K562 (cell line): ENCODE measurements around the gene AP1AR. TPM values are rescaled to one million over a fixed set of nuclear protein-coding genes. Genes with fewer than 3 reads are reported as not detected.

Source experiments
- ATAC-seq: fragments of 200-7000 bp; cut with Tn5 transposase; 3 replicates; pipeline ENCODE4 v1.9.1; 2020; ENCODE audit warnings: moderate library complexity
- BruUV-seq: library from RNA; stranded (reverse); fragments of 400-500 nt; replicated peaks from 2 replicates; lab custom pipeline; 2021; lab: Mats Ljungman, UMichigan
- CTCF ChIA-PET: fragments of 300-600 bp; formaldehyde crosslinking; extraction: SDS; loops from one replicate; lab custom pipeline; 2021; ENCODE audit warnings: low intra/inter-chr PET ratio; lab: Yijun Ruan, JAX
- POLR2A ChIA-PET: fragments of 300-600, 350-650 bp; sonication (Branson Sonifier 250); formaldehyde crosslinking; extraction: SDS; loops from one replicate; lab custom pipeline; 2021; ENCODE audit warnings: antibody characterized with exemption, inconsistent platforms; lab: Yijun Ruan, JAX
- DNase-seq, 4 experiments: peaks; one replicate each; pipeline versions ENCODE4 v3.0.0 to v3.0.0-alpha.2; 2011 to 2018; ENCODE audit warnings: low spot score in 3 of 4, mixed read lengths in 3 of 4; ENCODE audit errors: extremely low read depth in 1 of 4
- FAIRE-seq: peaks from 2 replicates; lab custom pipeline; 2011; peaks lifted over from hg19 to GRCh38; lab: Jason Lieb, UNC
- H2AFZ ChIP-seq: 2 replicates; pipeline ENCODE4 v1.6.0; 2011; ENCODE audit warnings: low read depth, low read length, control low read depth, inconsistent platforms
- H3K27ac ChIP-seq: fragments of 200-600 bp; 3 replicates; pipeline ENCODE4 v1.8.0; 2011; ENCODE audit warnings: low read depth, mild to moderate bottlenecking, control low read depth, inconsistent platforms, low read length, moderate library complexity, mixed read lengths; ENCODE audit errors: extremely low read depth
- H3K27me3 ChIP-seq, 2 experiments: fragments of 300-600 bp in 1 of 2; 2 replicates in 1 of 2; 3 replicates in 1 of 2; pipeline versions ENCODE4 v1.6.0 to v1.8.0; 2011; ENCODE audit warnings: inconsistent platforms in 2 of 2, low read length in 2 of 2, mild to moderate bottlenecking in 1 of 2, mixed read lengths in 1 of 2, moderate library complexity in 1 of 2; ENCODE audit not compliant: control insufficient read depth in 2 of 2, insufficient read depth in 2 of 2
- H3K36me3 ChIP-seq: fragments of 300-600 bp; 3 replicates; pipeline ENCODE4 v1.8.0; 2011; ENCODE audit warnings: mild to moderate bottlenecking, low read length, inconsistent platforms; ENCODE audit not compliant: control insufficient read depth, insufficient read depth
- H3K4me1 ChIP-seq, 2 experiments: fragments of 200-600 bp in 1 of 2; replicated peaks in 1 of 2; 2 replicates in 1 of 2; 3 replicates in 1 of 2; pipeline versions ENCODE4 v1.5.1 to v1.8.0; 2011; ENCODE audit warnings: inconsistent platforms in 2 of 2, low read length in 2 of 2, mild to moderate bottlenecking in 1 of 2, mixed read lengths in 1 of 2, moderate library complexity in 1 of 2; ENCODE audit not compliant: control insufficient read depth in 2 of 2, insufficient read depth in 2 of 2
- H3K4me2 ChIP-seq: 2 replicates; pipeline ENCODE4 v1.6.1; 2011; ENCODE audit warnings: low read length, control low read depth, inconsistent platforms, mixed read lengths; ENCODE audit not compliant: insufficient read depth
- H3K4me3 ChIP-seq: fragments of 200-600 bp; sonication (generic), shearing (Covaris generic); 2 replicates; pipeline ENCODE4 v1.5.1; 2016; ENCODE audit warnings: control low read depth, inconsistent platforms
- H3K79me2 ChIP-seq: fragments of 200-600 bp; 3 replicates; pipeline ENCODE4 v1.8.0; 2011; ENCODE audit warnings: low read length, inconsistent platforms; ENCODE audit not compliant: control insufficient read depth, insufficient read depth
- H3K9ac ChIP-seq, 2 experiments: 2 replicates each; pipeline versions ENCODE4 v1.6.0 to v1.6.1; 2011; ENCODE audit warnings: low read depth in 2 of 2, low read length in 2 of 2, control low read depth in 1 of 2, inconsistent platforms in 1 of 2, mild to moderate bottlenecking in 1 of 2, mixed read lengths in 1 of 2; ENCODE audit not compliant: insufficient read depth in 1 of 2
- H3K9me1 ChIP-seq: one replicate; pipeline ENCODE4 v1.6.0; 2011; ENCODE audit warnings: inconsistent platforms, mild to moderate bottlenecking, low read length, moderate library complexity; ENCODE audit not compliant: control insufficient read depth, insufficient read depth
- H3K9me3 ChIP-seq: replicated peaks from 2 replicates; pipeline ENCODE4 v1.5.1; 2011; ENCODE audit warnings: low read depth, low read length, inconsistent platforms; ENCODE audit not compliant: control insufficient read depth, insufficient read depth
- H4K20me1 ChIP-seq: replicated peaks from 2 replicates; pipeline ENCODE4 v1.6.1; 2011; ENCODE audit warnings: low read length, inconsistent platforms, mixed read lengths; ENCODE audit not compliant: control insufficient read depth, insufficient read depth
- CXXC5 ChIP-seq: fragments of 250-450 bp; sonication (Bioruptor Pico); IDR thresholded peaks from 2 replicates; pipeline ENCODE4 v1.8.0; 2022; ENCODE audit warnings: inconsistent platforms, mild to moderate bottlenecking, moderate library complexity
- EHMT2 ChIP-seq: fragments of 450-650 bp; IDR thresholded peaks from 2 replicates; pipeline ENCODE4 v1.6.1; 2018; ENCODE audit warnings: antibody characterized with exemption
- KAT2B ChIP-seq: IDR thresholded peaks from one replicate; pipeline ENCODE4 v1.6.1; 2012; ENCODE audit warnings: low read depth, mild to moderate bottlenecking, control low read depth, inconsistent platforms, low read length, moderate library complexity
- MYNN ChIP-seq, 2 experiments: sonication (generic); formaldehyde crosslinking in 1 of 2; IDR thresholded peaks; 2 replicates each; pipeline versions ENCODE4 v1.5.0 to v1.6.1; 2016 to 2020; ENCODE audit warnings: antibody characterized with exemption in 1 of 2, missing genetic modification reagents in 1 of 2
- NR2F6 ChIP-seq: fragments of 450-650 bp; formaldehyde crosslinking; IDR thresholded peaks from 2 replicates; pipeline ENCODE4 v1.4.0; 2020; ENCODE audit warnings: mild to moderate bottlenecking
- SPI1 ChIP-seq: IDR thresholded peaks from 2 replicates; pipeline ENCODE4 v1.6.1; 2011; ENCODE audit warnings: low read depth, low read length, control low read depth, borderline replicate concordance
- SRSF1 ChIP-seq: fragments of 200-400 bp; formaldehyde crosslinking; IDR thresholded peaks from 2 replicates; pipeline ENCODE4 v1.6.1; 2017; ENCODE audit warnings: mild to moderate bottlenecking, low read depth, low read length, moderate library complexity
- U2AF1 ChIP-seq: fragments of 200-400 bp; formaldehyde crosslinking; optimal IDR thresholded peaks from 2 replicates; pipeline ENCODE3; 2017; ENCODE audit warnings: mild to moderate bottlenecking, low read depth, low read length, moderate library complexity
- ZFPM2 ChIP-seq: fragments of 250-450 bp; sonication (Bioruptor Pico); IDR thresholded peaks from 2 replicates; pipeline ENCODE4 v1.5.1; 2022; ENCODE audit warnings: mild to moderate bottlenecking
- ZNF184 ChIP-seq: sonication (generic); formaldehyde crosslinking; IDR thresholded peaks from 2 replicates; pipeline ENCODE4 v1.5.0; 2020; ENCODE audit warnings: missing genetic modification reagents
- ZNF217 ChIP-seq: sonication (generic); formaldehyde crosslinking; IDR thresholded peaks from 2 replicates; pipeline ENCODE4 v1.8.0; 2022; ENCODE audit warnings: mild to moderate bottlenecking, missing genetic modification reagents
- ZNF263 ChIP-seq: sonication (generic); formaldehyde crosslinking; IDR thresholded peaks from 2 replicates; pipeline ENCODE4 v1.8.0; 2022; ENCODE audit warnings: mild to moderate bottlenecking, missing genetic modification reagents, borderline replicate concordance
- ZNF583 ChIP-seq: fragments of 250-450 bp; sonication (Bioruptor Pico); IDR thresholded peaks from 2 replicates; pipeline ENCODE4 v1.4.0; 2020
- ZNF696 ChIP-seq: fragments of 250-450 bp; sonication (Bioruptor Pico); conservative IDR thresholded peaks from 2 replicates; pipeline ENCODE4 v1.4.0; 2020; ENCODE audit warnings: mild to moderate bottlenecking, moderate library complexity
- ZNF766 ChIP-seq: fragments of 200-800 bp; sonication (Bioruptor generic); conservative IDR thresholded peaks from 2 replicates; pipeline ENCODE4 v1.6.1; 2016; ENCODE audit warnings: missing genetic modification characterization, missing compliant biosample characterization
- ZNF778 ChIP-seq: fragments of 450-650 bp; formaldehyde crosslinking; IDR thresholded peaks from 2 replicates; pipeline ENCODE4 v1.4.0; 2020; ENCODE audit warnings: mild to moderate bottlenecking, moderate library complexity
- WGBS: fragments of 100-300 bp; shearing (Covaris generic); methylation state at CpG from one replicate; pipeline ENCODE4 v1.1.6; 2016; ENCODE audit warnings: low coverage, mixed read lengths; ENCODE audit not compliant: insufficient coverage; ENCODE audit errors: missing lambda C conversion rate; 5-methylcytosine and 5-hydroxymethylcytosine counted together
- in situ Hi-C: fragments of 300-500 bp; cut with MboI; formaldehyde crosslinking; loops from 4 replicates; pipeline ENCODE4 v1.15.0; 2018; ENCODE audit warnings: inconsistent platforms, mixed read lengths
- intact Hi-C: fragments of 100-400 bp; cut with micrococcal nuclease; formaldehyde crosslinking; loops from 2 replicates; pipeline ENCODE4 v1.14.2; 2022
- polyA plus RNA-seq, 8 experiments: library from polyadenylated mRNA; depleted of rRNA in 4 of 8; stranded (reverse) in 5 of 8; unstranded in 3 of 8; fragments of >200 nt; fragmentation: Nextera tagmentation in 2 of 8; fragmentation: Illumina TruSeq in 1 of 8; extraction: Ambion mirVana in 2 of 8; extraction: Trizol in 1 of 8; gene quantifications; 2 replicates each; pipeline versions ENCODE4 v1.2.1 to v1.2.3, GENCODE V29; 2011 to 2014; ENCODE audit warnings: inconsistent platforms in 1 of 8, missing spikeins in 1 of 8
- total RNA-seq, 7 experiments: library from RNA; depleted of rRNA in 6 of 7; stranded (reverse); fragments of >200 nt in 6 of 7; fragmentation: Illumina TruSeq in 2 of 7; extraction: Trizol in 2 of 7; gene quantifications; 2 replicates each; pipeline versions ENCODE4 v1.2.1 to v1.2.3, GENCODE V29; 2011 to 2021; ENCODE audit warnings: low replicate concordance in 1 of 7
- TF ChIP-seq, protein P1 (sequence below): sonication (generic); formaldehyde crosslinking; IDR thresholded peaks from 2 replicates; pipeline ENCODE4 v1.8.0; 2023; ENCODE audit warnings: mild to moderate bottlenecking, missing genetic modification reagents
- TF ChIP-seq, protein P2 (sequence below): fragments of 450-650 bp; formaldehyde crosslinking; IDR thresholded peaks from 2 replicates; pipeline ENCODE4 v1.4.0; 2022; ENCODE audit warnings: missing genetic modification characterization

Gene AP1AR
- total and polyA plus RNA-seq, 9 of the 15 experiments (the other 6 are each of a cell fraction or from before 2014, with no cell fraction given): 2.6 to 20.7 (median 12.2) TPM

DNA sequence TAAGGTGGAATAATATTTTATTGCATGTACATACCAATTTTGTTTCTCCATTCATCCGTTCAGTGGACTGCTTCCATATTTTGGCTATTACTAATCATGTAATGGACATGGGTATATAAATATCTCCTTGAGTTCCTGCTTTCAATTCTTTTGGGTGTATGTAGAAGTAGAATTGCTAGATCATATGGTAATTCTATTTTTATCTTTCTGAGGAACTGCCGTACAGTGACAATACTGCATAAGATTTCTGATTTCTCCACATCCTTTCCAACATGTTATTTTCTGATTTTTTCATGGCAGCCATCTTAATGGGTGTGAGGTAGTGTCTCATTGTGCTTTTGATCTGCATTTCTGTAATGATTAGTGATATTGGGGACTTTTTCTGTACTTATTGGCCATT, 84.8 kb downstream of the AP1AR start (continued):
- TF ChIP-seq, protein P1, sequence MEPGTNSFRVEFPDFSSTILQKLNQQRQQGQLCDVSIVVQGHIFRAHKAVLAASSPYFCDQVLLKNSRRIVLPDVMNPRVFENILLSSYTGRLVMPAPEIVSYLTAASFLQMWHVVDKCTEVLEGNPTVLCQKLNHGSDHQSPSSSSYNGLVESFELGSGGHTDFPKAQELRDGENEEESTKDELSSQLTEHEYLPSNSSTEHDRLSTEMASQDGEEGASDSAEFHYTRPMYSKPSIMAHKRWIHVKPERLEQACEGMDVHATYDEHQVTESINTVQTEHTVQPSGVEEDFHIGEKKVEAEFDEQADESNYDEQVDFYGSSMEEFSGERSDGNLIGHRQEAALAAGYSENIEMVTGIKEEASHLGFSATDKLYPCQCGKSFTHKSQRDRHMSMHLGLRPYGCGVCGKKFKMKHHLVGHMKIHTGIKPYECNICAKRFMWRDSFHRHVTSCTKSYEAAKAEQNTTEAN (CRISPR knock-in tag): no peak
- TF ChIP-seq CXXC5 (no peak), ZNF217 (no peak), EHMT2 (no peak), NR2F6 (CRISPR knock-in tag) (no peak), KAT2B (no peak)
- TF ChIP-seq, all 486 proteins: peak for 0

DNA sequence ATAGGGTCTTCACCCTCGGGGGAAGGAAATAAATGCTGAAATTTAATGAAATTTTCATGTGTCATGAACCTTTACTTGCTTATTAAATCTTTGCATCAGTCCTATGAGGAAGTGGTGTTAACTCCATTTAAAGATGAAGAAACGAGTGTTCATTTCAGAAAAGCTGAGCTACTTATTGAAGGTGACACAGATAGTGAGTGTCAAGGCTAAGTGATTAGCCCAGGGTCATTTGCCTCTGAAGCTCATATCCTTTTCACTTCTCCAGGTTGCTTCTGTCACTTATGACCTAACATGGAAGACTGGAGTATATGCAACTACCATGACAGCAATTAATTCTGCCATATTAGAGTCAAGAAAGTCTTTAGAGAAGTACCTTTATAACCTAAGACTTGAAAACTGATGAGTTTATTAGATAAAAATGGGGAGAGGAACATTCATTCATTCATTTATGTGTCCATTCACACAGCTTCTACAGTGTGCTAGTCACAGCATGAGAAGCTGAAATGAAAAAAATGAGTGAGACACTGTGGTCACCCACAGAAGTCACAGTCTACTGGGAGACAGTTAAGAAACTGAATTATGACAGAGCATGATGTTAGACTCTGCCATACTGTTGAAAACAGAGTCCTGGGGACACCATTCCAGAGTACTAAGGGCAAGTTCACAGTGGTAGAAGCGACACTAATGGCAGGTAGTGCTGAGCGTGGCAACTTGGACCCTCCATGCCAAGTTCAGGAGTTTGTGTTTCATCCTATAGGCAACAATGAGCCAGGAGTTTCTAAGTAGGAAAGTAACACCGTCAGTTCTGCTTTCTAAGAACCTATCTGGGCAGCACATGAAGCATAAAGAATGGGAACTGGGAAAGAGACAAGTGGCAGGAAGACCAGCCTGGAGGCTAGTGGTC, 86.9 kb downstream of the AP1AR start:
- no peaks in the 10 kb centered on the region for H4K20me1 ChIP-seq
- H3K9me3 ChIP-seq: no peaks in the 10 kb centered on the region
- no TSS peak for BruUV-seq
- ChIA-PET CTCF (no interaction called here), POLR2A (no interaction called here)
- ATAC-seq (no peak), DNase-seq (no peak), FAIRE-seq (no peak)
- H3K27me3 ChIP-seq: no peaks in the 10 kb centered on the region; a peak in 1 of 5 replicates
- no peaks in the 10 kb centered on the region for H3K4me1 ChIP-seq
- intact Hi-C loops: no loop called here
- in situ Hi-C loops: no loop called here
- H2AFZ ChIP-seq: no peak overlapping the region
- H3K9me1 ChIP-seq: no peaks in the 10 kb centered on the region
- H3K9ac ChIP-seq: no peak overlapping the region
- H3K79me2 ChIP-seq: no peaks in the 10 kb centered on the region
- 10% methylated on average over 5 of the region's 5 CpGs for WGBS
- H3K4me2 ChIP-seq: no peak overlapping the region
- H3K4me3 ChIP-seq: no peak overlapping the region
- no peaks in the 10 kb centered on the region for H3K36me3 ChIP-seq
- H3K27ac ChIP-seq: no peak overlapping the region
- TF ChIP-seq U2AF1 (no peak), ZNF583 (CRISPR knock-in tag) (no peak), MYNN (IDR thresholded peaks at IDR 0.05) (no peak), MYNN (CRISPR knock-in tag; IDR thresholded peaks at IDR 0.05) (no peak), ZNF778 (CRISPR knock-in tag) (no peak), ZNF766 (CRISPR knock-in tag) (no peak), ZNF263 (no peak), SPI1 (no peak), SRSF1 (no peak), ZNF184 (CRISPR knock-in tag) (no peak), ZFPM2 (CRISPR knock-in tag) (no peak), ZNF696 (CRISPR knock-in tag) (no peak), ZNF217 (no peak)
- TF ChIP-seq, protein P2, sequence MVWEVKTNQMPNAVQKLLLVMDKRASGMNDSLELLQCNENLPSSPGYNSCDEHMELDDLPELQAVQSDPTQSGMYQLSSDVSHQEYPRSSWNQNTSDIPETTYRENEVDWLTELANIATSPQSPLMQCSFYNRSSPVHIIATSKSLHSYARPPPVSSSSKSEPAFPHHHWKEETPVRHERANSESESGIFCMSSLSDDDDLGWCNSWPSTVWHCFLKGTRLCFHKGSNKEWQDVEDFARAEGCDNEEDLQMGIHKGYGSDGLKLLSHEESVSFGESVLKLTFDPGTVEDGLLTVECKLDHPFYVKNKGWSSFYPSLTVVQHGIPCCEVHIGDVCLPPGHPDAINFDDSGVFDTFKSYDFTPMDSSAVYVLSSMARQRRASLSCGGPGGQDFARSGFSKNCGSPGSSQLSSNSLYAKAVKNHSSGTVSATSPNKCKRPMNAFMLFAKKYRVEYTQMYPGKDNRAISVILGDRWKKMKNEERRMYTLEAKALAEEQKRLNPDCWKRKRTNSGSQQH (CRISPR knock-in tag): no peak
